ENCODE data around the gene GOLGA6D.
"Not testable (repeated sequence)": the region's sequence is repeated elsewhere in the genome, so short reads cannot be mapped to it uniquely, and the experiment has no call there.

GOLGA6D gene

GRCh38 chr15:75332093-75332492 is 49.5 kb downstream of the GOLGA6D start:
- not testable (repeated sequence) for DNase-seq (ENCODE audit: low spot score)

GRCh38 chr15:75333654-75334419 is 51.2 kb downstream of the GOLGA6D start:
- DNase-seq (ENCODE audit: low spot score) = not testable (repeated sequence)

DNA sequence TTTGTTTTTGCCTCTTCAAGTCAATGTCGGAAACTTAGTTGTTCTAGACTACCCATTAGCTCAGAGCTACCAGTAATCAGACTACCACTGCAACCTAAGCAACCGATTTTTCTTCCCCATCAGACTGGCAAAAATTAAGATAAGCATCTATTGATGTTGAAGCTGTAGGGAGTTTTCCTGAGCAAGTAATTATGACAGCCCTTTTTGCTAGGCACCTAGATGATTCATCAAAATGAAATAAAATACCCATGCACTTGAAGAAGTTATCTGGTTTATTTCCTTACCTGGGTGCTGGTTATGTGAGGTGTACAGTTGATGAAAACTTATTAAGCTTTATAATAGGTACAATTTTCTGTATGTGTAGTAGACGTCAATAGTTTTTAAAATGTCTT is 52.7 kb downstream of the GOLGA6D start:
- no peak for DNase-seq (ENCODE audit: low spot score)

GRCh38 chr15:75335705-75336355 is 53.2 kb downstream of the GOLGA6D start, which contains the start of gene COMMD4:
TSS of gene COMMD4 (plus strand) at chr15:75336063. CDS start at chr15:75336090, 27 bp downstream.
- peak; percentile 82 for DNase-seq (ENCODE audit: low spot score)

DNA sequence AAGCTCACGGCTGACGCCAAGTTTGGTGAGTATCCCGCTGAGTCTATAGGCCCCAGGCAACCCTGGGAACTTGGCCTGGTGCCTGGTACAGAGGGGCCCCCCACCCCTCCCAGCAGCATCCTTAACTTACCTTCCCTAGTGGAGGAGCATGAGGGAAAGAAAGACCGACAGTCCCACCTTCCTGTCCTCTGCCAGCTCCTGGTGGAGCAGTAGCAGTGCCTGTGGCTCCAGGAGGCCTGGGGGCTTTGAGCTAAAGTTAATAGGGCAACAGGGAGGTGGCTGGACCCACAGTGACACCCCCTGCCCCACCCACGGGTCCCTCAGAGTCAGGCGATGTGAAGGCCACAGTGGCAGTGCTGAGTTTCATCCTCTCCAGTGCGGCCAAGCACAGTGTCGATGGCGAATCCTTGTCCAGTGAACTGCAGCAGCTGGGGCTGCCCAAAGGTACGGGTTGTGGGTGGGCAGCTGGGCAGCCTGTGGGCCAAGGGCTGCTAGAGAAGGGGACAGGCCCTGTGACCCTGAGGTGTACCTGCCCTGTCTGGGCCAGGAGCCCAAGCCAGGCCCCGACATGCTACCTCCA is 56.1 kb downstream of the GOLGA6D start:
- DNase-seq (ENCODE audit: low spot score) = no peak

DNA sequence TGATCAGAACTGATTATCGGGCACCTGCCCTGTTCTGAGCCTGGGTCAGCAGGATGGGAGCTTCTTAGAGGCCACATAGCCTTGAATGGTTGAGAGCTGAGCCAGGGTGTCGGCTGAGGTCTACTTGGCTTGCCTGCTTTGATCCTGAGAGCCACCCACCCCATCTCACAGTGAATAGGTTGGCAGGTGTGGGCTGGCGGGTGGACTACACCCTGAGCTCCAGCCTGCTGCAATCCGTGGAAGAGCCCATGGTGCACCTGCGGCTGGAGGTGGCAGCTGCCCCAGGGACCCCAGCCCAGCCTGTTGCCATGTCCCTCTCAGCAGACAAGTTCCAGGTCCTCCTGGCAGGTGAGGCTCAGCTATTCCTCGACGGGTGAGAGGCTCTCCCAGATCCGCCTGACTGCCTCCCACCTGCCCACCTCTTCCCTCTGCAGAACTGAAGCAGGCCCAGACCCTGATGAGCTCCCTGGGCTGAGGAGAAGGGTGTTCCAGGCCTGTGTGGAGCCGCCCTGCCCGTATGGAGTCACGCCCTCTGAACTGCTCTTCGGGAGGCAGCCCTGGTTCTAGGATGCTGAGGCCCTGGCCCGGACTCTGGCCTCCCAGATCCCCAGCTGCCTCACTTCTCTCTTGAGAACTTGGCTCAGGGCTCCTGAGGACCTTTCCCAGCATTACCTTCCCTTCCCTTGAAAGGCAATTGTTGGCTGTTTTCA is 57.1 kb downstream of the GOLGA6D start:
- no peak for DNase-seq (ENCODE audit: low spot score)

DNA sequence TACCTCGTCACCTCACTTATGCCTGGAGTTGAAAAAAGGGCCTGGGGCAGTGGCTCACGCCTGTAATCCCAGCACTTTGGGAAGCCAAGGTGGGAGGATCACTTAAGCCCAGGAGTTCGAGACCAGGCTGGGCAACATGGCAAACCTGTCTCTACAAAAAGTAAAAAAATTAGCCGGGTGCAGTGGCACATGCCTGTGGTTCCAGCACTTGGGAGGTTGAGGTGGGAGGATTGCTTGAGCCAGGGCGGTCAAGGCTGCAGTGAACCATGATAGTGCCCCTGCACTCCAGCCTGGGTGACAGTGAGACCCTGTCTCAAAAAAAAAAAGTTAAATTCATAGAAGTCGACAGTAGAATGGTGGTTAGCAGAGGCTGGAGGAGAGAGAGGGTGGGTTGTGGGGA is 59.6 kb downstream of the GOLGA6D start:
- no peak for DNase-seq (ENCODE audit: low spot score)

DNA sequence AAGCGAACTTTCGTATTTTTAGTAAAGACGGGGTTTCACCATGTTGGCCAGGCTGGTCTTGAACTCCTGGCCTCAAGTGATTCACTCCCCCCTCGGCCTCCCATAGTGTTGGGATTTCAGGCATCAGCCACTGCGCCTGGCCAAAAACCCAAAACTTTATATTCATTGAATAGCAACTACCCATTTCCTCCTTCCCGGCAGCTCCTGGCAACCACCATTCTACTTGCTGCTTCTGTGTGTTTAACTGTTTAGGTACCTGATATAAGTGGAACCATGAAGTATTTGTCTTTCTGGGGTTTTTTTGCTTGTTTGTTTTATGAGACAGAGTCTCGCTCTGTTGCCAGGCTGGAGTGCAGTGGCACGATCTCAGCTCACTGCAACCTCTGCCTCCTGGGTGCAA is 61.3 kb downstream of the GOLGA6D start:
- DNase-seq (ENCODE audit: low spot score) = not testable (repeated sequence)

Measured in HuH-7.5 (cell line).